Coronary artery (tissue), 2 donors: Measurements from ENCODE around the gene PEX14.

Source experiments
- DNase-seq: peaks from one replicate; pipeline ENCODE4 v3.0.0-alpha.2; 2017; ENCODE audit warnings: low spot score
- H3K27ac ChIP-seq, 2 donors: fragments of 200-600 bp; sonication (generic); one replicate each; pipeline ENCODE4 v1.5.1; 2016 to 2019
- H3K4me3 ChIP-seq: fragments of 200-600 bp; sonication (generic); 2 replicates; pipeline ENCODE4 v1.5.1; 2016; ENCODE audit warnings: mild to moderate bottlenecking, moderate library complexity
- CTCF ChIP-seq: fragments of 200-600 bp; sonication (generic); IDR thresholded peaks from one replicate; pipeline ENCODE4 v1.5.1; 2019; ENCODE audit warnings: antibody characterized with exemption

The PEX14 gene

GRCh38 chr1:10432910-10433700 is 41.6 kb upstream of the PEX14 start:
- no peak for DNase-seq
- TF ChIP-seq CTCF = no peak
- Histone ChIP-seq H3K4me3 (no peak overlapping the region), H3K27ac (no peak overlapping the region)

- Histone ChIP-seq H3K4me3 (no peak overlapping the region), H3K27ac (no peak overlapping the region)
- DNase-seq = no peak
- no peak for TF ChIP-seq CTCF
These were observed 41.0 kb upstream of the PEX14 start for GRCh38 chr1:10433790-10434189.

GRCh38 chr1:10434590-10434989 is 40.2 kb upstream of the PEX14 start:
- no peak for TF ChIP-seq CTCF
- DNase-seq = no peak
- no peak overlapping the region for H3K27ac ChIP-seq
- no peak overlapping the region for H3K4me3 ChIP-seq

- TF ChIP-seq CTCF = no peak
- H3K27ac ChIP-seq = no peak overlapping the region
These were observed 37.7 kb upstream of the PEX14 start for GRCh38 chr1:10437052-10437451.

GRCh38 chr1:10438677-10439163 is 36.0 kb upstream of the PEX14 start:
- Histone ChIP-seq H3K4me3 (no peak overlapping the region), H3K27ac (no peak overlapping the region)
- no peak for TF ChIP-seq CTCF
- no peak for DNase-seq

More at GRCh38 chr1:10437052-10437451, 37.7 kb upstream of the PEX14 start:
- DNase-seq = no peak
- H3K4me3 ChIP-seq = no peak overlapping the region

- H3K27ac ChIP-seq = no peak overlapping the region
- no peak for TF ChIP-seq CTCF
- DNase-seq = no peak
These were observed 34.4 kb upstream of the PEX14 start for GRCh38 chr1:10440305-10440704.

GRCh38 chr1:10440794-10441193 is 34.0 kb upstream of the PEX14 start:
- TF ChIP-seq CTCF = no peak
- Histone ChIP-seq H3K27ac (no peak overlapping the region), H3K4me3 (no peak overlapping the region)
- DNase-seq = no peak

More at GRCh38 chr1:10440305-10440704, 34.4 kb upstream of the PEX14 start:
- no peak overlapping the region for H3K4me3 ChIP-seq
